SKM-1 (cell line): ENCODE results near the gene TRAF3IP3.
A peak's percentile ranks its signal among the peaks of the same experiment; 100 is the strongest.

Source experiments
- DNase-seq: peaks from one replicate; lab custom pipeline; 2025; ENCODE audit not compliant: unreplicated experiment; lab: John Stamatoyannopoulos, UW

TRAF3IP3 gene, protein sequence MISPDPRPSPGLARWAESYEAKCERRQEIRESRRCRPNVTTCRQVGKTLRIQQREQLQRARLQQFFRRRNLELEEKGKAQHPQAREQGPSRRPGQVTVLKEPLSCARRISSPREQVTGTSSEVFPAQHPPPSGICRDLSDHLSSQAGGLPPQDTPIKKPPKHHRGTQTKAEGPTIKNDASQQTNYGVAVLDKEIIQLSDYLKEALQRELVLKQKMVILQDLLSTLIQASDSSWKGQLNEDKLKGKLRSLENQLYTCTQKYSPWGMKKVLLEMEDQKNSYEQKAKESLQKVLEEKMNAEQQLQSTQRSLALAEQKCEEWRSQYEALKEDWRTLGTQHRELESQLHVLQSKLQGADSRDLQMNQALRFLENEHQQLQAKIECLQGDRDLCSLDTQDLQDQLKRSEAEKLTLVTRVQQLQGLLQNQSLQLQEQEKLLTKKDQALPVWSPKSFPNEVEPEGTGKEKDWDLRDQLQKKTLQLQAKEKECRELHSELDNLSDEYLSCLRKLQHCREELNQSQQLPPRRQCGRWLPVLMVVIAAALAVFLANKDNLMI

GRCh38 chr1:209755926-209756614 lies at the start of gene TRAF3IP3:
TRAF3IP3 (plus strand) TSS chr1:209756053; CDS start chr1:209760040, 3,987 bp downstream.
- peak; percentile 99 for DNase-seq

DNA sequence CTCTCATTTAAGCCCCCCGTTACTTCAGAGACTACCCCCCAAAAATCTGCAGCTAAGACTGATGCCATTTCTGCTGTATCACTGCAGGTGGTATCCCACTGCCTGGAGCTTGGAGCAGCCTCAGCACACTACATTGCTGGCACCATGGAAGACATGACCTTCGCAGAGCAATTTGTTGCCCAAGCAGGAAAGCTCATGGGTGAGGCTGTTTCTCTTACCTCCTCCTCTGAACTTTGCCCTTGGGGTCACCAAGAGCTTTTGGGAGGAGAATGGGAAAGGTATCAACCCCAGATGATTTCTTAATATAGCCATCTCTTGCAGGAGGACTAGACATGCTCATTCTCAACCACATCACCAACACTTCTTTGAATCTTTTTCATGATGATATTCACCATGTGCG lies 49.2 kb upstream of the TRAF3IP3 start:
- DNase-seq, result no peak

- no peak for DNase-seq
Measured at GRCh38 chr1:209707308-209707707, 48.5 kb upstream of the TRAF3IP3 start.

DNA sequence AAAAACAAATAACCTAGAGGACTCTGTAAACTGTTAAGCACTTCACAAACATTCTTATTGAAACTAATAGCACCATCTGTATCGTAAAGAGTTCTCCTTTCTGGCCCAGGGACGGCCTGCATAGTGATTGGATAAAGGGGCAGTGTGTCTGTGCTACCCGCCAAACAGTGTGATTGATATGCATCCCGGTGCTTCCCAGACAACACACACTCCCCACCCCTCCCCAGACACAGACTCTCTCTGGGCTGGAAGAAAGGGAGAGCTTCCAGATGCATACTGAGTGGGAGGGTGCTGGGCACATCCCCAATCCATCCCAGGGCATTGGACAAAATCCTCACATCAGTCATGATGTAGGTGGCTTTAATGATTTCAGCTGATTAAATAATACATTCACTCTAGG lies 47.6 kb upstream of the TRAF3IP3 start:
- DNase-seq, result no peak

DNA sequence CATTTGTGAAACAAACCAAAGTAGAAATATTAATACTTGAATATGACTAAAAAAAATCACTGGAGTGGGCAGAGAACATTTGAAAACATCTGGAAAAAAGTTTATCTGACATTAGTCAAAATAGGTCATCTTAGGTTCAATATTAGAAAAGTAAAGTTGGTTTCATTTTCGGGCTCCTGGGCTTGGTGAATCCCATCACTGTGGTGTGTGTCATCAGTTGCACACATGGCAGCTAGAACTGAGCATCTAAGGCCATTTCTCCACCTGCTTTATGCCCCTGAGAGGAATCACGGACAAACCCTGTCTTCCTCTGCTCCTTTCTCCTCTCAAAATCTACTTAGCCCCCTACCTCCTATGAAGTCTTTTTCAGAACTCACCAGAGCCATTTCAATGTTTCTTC lies 45.8 kb upstream of the TRAF3IP3 start:
- DNase-seq, result no peak

GRCh38 chr1:209710847-209711246 lies 45.0 kb upstream of the TRAF3IP3 start:
- no peak for DNase-seq

- DNase-seq, result no peak
Measured at GRCh38 chr1:209714338-209714737, 41.5 kb upstream of the TRAF3IP3 start.

DNA sequence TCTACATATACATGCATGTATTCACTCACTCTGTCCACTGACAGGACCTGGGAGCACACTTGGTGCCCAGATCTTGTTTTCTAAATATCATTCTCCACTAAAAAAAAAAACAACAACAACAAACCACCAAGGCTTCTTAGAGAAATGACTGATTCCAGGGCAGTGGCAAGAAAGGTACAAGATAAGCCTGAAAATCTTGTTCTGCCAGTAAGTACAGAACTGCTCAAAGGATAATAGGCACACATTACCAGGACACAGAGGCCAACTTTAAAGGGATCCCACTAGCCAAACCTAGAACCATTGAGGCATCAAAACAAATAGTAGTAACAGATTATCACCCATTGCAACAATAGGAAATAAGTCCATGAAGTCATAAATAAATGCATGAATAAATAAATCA lies 40.5 kb upstream of the TRAF3IP3 start:
- DNase-seq, result no peak

DNA sequence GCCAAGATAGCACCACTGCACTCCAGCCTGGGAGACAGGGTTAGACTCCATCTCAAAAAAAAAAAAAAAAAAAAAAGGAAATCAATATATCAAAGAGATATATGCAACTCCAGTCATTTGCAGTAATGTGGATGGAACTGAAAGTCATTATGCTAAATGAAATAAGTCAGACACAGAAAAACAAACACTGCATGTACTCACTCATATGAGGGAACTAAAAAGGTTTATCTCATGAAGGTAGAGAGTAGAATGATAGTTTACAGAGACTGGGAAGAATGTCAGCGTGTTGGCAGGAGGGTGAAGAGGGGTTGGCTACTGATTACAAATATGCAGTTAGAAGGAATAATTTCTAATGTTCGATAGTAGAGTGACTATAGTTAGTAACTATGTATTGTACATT lies 38.0 kb upstream of the TRAF3IP3 start:
- DNase-seq, result no peak

- no peak for DNase-seq
Measured at GRCh38 chr1:209720326-209720725, 35.5 kb upstream of the TRAF3IP3 start.

GRCh38 chr1:209720826-209721225 lies 35.0 kb upstream of the TRAF3IP3 start:
- DNase-seq, result no peak

GRCh38 chr1:209721323-209721722 lies 34.5 kb upstream of the TRAF3IP3 start:
- DNase-seq, result no peak

DNA sequence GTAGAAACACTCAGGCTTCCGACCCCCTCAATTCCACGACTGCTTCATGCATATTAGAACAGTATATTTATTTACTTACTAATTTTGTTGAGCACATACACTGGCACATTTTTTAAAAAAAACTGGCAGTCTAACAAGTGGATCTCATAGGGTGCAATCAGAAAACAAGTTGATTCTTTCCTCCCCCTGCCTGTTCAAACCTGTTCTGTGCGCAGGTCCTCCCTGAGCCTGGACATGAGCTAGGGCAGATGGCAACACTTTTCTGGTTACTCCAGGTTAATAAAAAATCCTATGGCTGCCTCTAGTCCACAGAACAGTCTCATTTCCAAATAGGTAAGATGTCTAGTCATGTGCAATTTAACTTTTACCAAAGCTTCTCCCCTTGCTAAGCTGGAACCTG lies 32.6 kb upstream of the TRAF3IP3 start:
- no peak for DNase-seq

- DNase-seq, result no peak
Measured at GRCh38 chr1:209723756-209724693, 31.8 kb upstream of the TRAF3IP3 start.

DNA sequence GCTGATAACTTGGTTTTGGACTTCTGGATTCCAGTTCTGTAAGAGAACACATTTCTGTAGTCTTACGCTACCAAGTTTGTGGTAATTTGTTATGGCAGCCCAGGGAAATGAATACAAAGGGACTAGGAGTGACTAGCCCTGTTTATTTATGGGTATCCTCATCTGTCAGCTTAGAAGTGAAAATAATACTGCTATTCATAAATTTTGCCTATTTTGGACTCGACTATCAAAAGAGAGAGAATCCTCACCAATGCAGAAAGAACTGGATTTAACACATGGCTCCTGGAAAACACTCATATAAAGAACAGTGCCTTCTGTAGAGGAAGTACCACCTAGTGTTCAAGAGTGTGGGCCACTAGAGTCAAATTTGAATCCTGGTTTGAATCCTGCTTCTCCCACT lies 28.6 kb upstream of the TRAF3IP3 start:
- DNase-seq, result no peak

- no peak for DNase-seq
Measured at GRCh38 chr1:209727785-209728184, 28.1 kb upstream of the TRAF3IP3 start.

- no peak for DNase-seq
Measured at GRCh38 chr1:209728466-209728865, 27.4 kb upstream of the TRAF3IP3 start.

DNA sequence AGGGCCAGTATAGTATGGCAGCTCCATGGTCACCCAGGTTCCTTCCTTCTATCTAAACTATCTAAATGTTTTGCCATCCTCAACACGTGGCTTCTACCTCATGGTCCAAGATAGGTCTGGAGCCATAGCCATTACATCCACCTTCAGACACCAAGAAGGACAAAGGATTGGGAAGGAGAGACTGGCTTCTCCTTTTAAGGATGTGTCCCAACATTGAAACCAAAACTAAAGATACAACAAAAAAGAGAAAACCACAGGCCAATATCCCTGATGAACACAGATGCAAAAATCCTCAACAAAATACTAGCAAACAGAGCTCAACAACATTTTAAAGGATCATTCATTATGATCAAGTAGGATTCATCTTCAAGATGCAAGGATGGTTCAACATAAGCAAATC lies 26.4 kb upstream of the TRAF3IP3 start:
- no peak for DNase-seq

DNA sequence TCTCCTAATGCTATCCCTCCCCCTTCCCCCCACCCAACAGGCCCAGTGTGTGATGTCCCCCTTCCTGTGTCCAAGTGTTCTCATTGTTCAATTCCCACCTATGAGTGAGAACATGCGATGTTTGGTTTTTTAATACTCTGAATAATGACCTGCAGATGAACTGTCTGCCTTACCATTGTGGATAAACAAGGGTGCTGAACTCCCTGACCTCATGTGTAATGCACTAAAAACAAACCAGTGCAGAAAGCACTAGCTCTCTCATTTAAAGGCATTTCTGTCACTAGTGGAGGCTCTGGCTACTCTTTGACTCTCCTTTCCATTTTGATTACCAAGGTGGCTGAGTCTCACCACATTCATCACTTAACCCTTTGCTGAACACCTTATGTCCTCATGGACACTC lies 23.1 kb upstream of the TRAF3IP3 start:
- DNase-seq, result no peak

- peak; percentile 23 for DNase-seq
Measured at GRCh38 chr1:209733409-209734192, 22.3 kb upstream of the TRAF3IP3 start.
